GM19351 (cell line): ENCODE measurements around the gene TMEM248.
A peak's percentile ranks its signal among the peaks of the same experiment; 100 is the strongest.
"Not testable (repeated sequence)": the region's sequence is repeated elsewhere in the genome, so short reads cannot be mapped to it uniquely, and the experiment has no call there.

Source experiments
- ATAC-seq: cut with Tn5 transposase; IDR thresholded peaks from one replicate; pipeline ENCODE4 v1.9.1; 2021; ENCODE audit warnings: mild to moderate bottlenecking, moderate library complexity; ENCODE audit not compliant: unreplicated experiment

TMEM248 gene

GRCh38 chr7:66948480-66949109 is 27.6 kb downstream of the TMEM248 start:
- ATAC-seq, result no peak

DNA sequence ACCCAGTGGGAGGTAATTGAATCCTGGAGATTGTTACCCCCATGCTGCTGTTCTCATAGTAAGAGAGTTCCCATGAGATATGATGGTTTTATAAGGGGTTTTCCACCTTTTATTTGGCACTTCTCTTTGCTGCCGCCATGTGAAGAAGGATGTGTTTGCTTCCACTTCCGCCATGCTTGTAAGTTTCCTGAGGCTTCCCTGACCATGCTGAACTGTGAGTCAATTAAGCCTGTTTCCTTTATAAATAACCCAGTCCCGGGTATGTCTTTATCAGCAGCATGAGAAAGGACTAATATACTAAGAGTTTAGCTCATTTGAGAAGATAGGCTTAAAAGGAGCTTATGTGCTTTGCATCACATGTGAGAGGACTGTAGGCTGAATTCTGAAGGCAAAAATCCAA is 29.3 kb downstream of the TMEM248 start:
- ATAC-seq, result no peak

DNA sequence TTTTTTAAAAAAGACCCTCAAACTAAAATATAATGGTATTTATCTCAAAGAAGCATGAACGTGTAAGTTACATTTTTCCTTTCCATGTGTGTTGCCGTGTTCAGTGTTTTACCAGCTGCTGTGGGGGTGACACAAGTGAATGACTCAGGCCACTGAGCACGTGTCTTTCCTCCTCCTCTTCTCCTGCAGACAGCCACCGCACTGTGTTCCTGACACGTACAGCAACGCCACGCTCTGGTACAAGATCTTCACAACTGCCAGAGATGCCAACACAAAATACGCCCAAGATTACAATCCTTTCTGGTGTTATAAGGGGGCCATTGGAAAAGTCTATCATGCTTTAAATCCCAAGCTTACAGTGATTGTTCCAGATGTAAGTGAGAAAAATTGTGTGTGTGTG is 29.7 kb downstream of the TMEM248 start:
- no peak for ATAC-seq

DNA sequence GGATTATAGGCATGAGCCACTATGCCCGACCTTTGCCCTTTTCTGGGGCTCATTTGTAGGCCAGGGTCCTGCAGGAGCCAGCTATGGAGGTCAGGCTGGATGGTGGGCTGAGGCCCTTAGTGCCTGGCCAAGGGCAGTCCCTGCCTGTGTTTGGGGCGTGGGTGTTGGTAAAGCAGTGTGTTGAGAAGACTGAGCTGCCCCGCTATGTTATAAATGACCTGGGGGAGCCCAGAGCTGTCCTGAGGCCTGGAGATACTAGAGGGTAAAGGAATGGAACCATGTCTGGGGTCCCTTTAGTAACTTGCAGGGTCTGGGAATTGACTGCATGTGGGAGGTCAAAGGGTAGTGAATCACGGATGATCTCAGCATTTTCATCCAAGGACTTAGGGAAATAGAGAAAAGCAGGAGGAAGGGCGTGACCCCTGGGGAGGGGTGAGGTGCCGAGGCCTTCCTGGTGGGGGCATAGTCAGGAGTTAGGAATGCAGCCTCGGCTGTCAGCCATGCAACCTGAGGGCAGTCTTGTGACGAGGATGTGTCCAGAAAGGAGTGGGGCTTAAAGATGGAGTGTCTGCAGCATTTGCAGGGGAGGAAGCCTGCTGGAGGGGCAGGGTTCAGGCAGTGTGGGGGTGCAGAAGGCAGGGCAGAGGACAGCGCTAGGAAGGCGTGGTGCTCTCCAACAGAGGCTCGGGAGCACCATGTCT is 31.5 kb downstream of the TMEM248 start:
- ATAC-seq, result no peak

DNA sequence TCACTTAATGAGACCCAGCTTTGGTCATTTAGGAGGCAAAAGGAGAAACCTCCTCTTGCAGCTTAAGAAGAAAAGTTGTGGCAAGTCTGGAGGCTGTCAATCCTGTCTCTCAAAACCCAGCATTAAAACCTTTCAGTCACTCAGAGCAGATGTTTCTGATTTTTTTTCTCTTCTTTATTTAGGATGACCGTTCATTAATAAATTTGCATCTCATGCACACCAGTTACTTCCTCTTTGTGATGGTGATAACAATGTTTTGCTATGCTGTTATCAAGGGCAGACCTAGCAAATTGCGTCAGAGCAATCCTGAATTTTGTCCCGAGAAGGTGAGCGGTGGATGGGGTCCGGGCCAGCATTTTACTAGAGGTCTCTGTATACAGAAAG is 32.0 kb downstream of the TMEM248 start:
- no peak for ATAC-seq

DNA sequence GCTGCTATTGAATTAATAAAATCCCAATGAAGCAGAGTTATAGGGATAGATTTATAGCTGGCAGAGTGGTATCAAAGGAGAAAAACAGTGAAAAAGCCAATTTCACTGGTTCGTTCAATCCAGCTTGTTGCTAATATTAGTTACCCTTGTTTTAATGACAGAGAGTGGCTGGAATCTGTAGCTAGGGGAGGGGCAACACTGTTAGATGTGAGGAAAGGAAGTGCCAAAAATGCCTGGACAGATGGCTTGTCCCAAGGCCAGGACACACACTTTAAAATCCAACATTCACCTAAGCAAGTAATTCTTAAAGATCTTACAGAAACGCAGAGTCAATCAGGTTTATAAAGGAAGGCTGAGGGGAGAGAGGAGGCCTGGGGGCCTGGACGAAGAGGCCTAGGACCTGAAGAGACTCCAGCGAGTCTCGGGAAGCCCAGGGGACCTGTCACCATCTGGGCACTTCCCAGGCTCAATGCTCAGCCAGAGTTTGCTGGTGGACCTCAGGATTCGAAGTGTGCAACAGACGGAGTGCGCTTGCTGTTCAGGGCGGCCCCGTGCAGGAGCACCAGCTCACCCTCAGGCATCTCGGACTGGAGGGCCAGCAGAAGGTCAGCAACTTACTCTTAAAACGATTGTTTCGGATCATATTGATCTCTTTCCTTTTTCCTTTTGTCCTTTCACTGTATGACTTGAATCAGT is 36.7 kb downstream of the TMEM248 start:
- ATAC-seq, result no peak

GRCh38 chr7:66958538-66959350 is 37.7 kb downstream of the TMEM248 start:
- no peak for ATAC-seq

GRCh38 chr7:66960192-66960591 is 39.2 kb downstream of the TMEM248 start:
- ATAC-seq, result no peak

- ATAC-seq, result no peak
Observed at GRCh38 chr7:66961096-66961495, 40.1 kb downstream of the TMEM248 start.

DNA sequence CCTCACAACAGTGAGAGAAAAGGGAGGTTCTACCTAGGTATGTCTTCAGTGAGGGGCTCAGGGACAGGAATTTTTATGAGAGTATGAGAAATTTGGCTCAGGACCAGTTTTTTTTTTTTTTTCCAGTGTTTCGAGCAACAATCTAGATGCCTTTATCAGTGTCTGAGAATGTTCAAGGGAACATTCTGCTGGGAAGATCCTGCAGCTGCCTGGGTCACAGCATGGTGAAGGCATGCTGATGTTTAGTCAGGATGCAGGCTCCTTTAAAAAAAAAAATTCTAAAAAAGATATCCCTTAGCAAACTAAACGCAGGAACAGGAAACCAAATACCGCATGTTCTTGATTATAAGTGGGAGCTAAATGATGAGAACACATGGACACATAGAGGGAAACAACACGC is 43.4 kb downstream of the TMEM248 start:
- ATAC-seq, result no peak

GRCh38 chr7:66967029-66967428 is 46.0 kb downstream of the TMEM248 start:
- ATAC-seq, result no peak

- not testable (repeated sequence) for ATAC-seq
Observed at GRCh38 chr7:66969001-66969400, 48.0 kb downstream of the TMEM248 start.

GRCh38 chr7:66970310-66970709 is 49.3 kb downstream of the TMEM248 start:
- no peak for ATAC-seq

- no peak for ATAC-seq
Observed at GRCh38 chr7:66974986-66975590, 54.1 kb downstream of the TMEM248 start.

DNA sequence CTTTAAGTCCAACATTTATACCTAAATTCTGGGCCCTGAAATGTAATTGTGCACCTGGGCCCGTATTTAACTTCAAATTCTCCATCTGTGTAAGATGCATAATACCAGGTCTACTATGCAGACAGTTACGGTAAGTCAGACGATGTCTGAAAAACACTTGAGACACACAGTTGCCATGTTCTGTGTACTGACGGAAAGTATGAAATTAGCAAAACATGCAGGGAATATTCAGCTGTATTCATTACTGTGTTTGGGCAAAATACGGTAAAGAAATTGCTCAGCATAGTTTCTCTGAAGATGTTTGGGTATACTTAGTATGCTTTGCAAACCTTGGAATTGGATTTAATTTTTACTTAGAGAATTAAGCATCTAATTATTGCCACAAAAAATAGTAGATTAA is 57.3 kb downstream of the TMEM248 start:
- not testable (repeated sequence) for ATAC-seq

DNA sequence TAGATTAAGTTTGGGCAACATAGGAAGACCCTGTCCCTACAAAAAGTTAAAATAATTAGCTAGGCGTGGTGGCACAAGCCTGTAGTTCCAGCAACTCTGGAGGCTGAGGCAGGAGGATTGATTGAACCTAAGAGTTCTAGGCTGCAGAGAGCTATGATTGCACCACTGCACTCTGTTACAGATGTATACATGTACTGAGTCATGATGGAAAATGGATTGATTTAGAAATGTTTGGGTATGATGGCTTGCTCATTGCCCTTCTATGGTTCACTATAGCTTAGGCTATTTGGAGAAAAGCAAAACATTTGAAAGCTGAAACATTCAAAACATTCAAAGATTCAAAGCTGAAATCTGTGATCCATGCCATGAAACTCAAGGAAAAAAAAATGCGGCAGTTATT is 58.0 kb downstream of the TMEM248 start:
- not testable (repeated sequence) for ATAC-seq

DNA sequence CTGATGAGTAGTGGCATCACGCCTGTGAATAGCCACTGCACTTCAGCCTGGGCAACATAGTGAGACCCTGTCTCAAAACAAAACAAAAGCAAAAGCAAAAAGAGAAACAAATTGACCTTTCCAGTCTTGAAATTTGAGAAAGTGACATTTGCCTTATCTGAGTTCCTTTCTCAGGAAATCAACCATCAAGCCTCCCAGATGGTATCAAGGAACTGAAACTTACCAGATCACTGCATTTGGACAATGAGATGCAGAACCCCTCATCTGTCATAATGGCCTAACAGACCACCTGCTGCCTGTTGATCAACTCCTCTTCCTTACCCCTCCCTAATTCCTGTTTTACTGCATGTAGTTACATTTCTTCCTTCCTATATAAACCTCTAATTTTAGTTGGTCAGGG is 59.3 kb downstream of the TMEM248 start:
- ATAC-seq, result not testable (repeated sequence)

DNA sequence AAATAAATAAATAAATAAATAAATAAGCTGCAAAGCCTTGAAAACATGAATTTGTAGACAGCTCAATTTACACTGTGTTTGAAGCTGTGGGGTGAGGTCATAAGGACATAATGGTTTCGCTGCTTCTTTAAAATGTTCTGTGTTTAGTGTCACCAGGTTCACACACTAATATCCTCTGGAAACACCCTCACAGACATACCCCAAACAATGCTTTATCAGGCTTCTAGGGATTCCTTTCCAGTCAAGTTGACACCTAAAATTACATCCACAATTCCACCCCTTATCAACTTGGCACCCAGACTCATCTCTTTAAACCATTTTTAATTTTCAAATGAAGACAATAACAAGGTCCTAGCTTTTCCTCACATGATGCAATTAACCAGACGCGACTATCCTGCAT is 68.5 kb downstream of the TMEM248 start:
- not testable (repeated sequence) for ATAC-seq

DNA sequence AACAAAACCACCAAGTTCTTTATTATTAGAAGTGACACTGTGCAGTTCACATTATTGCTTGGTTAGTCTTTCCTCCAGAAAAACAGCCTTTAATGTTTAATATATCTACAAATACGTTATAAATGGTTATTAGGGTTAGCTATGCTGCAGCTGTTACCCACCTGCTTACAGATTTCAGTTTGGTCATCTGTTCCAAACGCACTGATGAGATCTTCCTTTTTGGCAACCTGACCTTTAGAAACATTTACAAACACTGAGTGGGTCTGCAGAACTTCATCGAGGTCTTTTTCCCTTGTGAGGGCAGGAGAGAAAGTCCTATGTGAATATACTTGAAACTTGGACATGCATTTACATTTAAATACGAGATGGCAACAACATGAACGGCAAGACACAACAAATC is 73.0 kb downstream of the TMEM248 start:
- ATAC-seq, result not testable (repeated sequence)

DNA sequence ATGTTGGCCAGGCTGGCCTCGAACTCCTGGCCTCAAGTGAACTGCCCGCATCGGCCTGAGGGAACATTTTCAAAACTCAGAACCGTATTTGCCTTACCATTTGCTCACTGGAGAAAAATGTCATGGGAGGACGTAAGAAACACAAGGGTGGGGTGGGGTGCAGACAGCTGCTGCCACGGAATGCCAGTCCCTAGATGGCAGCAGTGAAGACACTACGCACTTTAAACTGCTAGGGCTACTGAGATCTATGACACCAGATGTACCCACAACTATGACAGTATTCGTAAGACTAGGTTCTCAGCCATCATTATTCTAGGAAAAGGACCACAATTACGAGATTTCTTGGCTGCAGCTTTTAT is 73.6 kb downstream of the TMEM248 start:
- ATAC-seq, result peak; percentile 23
